SHP77 treated with DMSO at 0.1 percent for 48 hours (cell line): Measurements from ENCODE around the gene CTNND1.
A peak's percentile ranks its signal among the peaks of the same experiment; 100 is the strongest.
"Not testable (repeated sequence)": the region's sequence is repeated elsewhere in the genome, so short reads cannot be mapped to it uniquely, and the experiment has no call there.

Experiments
- DNase-seq: peaks from one replicate; lab custom pipeline; 2025; lab: John Stamatoyannopoulos, UW

Gene CTNND1, protein sequence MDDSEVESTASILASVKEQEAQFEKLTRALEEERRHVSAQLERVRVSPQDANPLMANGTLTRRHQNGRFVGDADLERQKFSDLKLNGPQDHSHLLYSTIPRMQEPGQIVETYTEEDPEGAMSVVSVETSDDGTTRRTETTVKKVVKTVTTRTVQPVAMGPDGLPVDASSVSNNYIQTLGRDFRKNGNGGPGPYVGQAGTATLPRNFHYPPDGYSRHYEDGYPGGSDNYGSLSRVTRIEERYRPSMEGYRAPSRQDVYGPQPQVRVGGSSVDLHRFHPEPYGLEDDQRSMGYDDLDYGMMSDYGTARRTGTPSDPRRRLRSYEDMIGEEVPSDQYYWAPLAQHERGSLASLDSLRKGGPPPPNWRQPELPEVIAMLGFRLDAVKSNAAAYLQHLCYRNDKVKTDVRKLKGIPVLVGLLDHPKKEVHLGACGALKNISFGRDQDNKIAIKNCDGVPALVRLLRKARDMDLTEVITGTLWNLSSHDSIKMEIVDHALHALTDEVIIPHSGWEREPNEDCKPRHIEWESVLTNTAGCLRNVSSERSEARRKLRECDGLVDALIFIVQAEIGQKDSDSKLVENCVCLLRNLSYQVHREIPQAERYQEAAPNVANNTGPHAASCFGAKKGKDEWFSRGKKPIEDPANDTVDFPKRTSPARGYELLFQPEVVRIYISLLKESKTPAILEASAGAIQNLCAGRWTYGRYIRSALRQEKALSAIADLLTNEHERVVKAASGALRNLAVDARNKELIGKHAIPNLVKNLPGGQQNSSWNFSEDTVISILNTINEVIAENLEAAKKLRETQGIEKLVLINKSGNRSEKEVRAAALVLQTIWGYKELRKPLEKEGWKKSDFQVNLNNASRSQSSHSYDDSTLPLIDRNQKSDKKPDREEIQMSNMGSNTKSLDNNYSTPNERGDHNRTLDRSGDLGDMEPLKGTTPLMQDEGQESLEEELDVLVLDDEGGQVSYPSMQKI

DNA sequence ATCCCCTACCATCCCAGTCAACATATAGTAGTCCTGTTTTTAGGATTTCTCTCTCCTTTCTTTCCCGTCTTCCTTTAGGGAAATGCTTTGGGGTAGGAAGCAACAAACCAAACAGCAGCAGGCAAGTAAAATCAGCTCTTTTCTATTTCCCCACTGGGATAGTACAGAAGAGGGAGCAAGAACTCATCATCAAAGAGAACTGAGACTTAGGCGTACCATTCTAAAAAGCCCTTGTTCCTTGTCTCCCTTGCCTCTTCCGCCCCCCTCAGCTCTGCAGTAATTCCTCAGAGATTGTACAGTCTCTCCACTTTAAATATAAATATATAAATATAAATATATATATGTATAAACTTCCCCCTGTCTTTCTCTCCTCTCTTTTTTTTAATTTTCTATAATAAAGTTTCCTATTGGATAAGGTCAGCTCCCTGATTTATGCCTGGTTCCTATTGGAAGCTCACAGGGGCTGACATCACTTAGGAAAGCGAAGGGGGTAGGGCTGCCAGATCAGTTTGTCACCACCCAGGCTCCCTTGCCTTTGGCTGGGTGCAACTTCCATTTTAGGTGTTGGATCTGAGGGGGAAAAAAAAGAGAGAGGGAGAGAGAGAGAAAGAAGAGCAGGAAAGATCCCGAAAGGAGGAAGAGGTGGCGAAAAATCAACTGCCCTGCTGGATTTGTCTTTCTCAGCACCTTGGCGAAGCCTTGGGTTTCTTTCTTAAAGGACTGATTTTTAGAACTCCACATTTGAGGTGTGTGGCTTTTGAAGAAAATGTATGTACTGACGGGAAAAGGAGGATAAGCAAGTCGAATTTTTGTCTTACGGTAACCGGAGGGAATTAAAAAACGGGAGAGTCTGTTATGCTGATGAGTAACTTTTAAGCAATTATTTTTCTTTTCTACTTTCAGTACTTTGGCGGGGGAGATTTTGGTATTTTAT, at the start of gene CTNND1:
TSS of gene CTNND1 (plus strand) at position 502 of the 934 bp plus-strand sequence. CDS start 29,677 bp downstream, outside the sequence.
- DNase-seq: no peak

DNA sequence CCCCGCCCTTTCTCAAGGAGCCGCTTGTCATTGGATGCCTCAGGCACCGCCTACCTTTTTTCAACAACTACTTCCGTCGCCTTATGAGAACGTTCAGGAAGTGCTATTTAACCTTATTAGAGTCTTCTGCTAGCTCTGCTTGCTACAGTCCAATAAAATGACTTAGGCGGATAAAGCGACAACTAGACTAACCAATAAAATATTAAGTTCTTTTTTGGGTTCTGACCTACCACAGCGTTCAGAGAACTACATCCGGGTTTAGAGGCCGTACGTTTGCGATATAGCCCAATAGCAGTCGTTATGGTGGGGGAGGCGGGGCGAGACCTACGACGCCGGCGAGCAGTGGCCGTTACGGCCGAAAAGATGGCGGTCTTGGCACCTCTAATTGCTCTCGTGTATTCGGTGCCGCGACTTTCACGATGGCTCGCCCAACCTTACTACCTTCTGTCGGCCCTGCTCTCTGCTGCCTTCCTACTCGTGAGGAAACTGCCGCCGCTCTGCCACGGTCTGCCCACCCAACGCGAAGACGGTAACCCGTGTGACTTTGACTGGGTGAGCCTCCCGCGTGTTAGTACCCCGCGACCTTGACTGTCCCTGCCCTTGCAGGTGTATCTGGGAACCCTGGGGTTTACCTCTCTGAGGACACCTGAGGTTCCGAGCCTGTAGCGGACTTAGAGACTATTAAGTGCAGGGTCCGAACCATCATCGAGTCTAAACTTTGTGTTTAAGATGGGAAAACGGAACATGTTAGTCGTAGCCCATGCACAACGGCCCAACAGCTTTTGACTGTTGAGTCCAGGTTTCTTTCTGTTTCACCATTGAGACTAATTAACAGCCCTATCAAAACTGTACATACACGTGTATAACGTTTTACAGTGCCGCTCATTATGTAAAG, 49.1 kb upstream of the CTNND1 start, which contains the start of gene TMX2:
TSS of gene TMX2 (plus strand) at position 338 of the 895 bp plus-strand sequence. CDS start at position 364, 26 bp downstream.
- peak; percentile 91 for DNase-seq

DNA sequence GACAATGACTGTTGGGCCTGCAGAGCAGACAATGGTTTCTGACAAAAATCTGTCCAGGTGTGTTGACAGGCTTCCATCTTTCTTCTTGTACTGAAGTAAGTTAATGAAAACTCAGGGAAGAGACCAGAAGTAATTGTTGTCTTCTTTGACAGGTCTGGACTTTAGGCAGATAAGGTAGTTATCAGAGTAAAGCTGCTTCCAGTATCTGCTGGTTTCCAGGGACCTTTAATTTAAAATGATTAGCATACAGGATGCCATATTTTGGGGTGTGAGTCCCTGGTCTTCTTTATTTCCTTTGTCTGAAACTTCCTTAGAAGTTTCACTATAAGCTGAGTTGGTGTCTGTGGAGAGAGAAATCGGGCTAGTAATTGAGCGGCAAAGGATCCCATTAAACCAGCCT, 47.8 kb upstream of the CTNND1 start:
- no peak for DNase-seq

DNA sequence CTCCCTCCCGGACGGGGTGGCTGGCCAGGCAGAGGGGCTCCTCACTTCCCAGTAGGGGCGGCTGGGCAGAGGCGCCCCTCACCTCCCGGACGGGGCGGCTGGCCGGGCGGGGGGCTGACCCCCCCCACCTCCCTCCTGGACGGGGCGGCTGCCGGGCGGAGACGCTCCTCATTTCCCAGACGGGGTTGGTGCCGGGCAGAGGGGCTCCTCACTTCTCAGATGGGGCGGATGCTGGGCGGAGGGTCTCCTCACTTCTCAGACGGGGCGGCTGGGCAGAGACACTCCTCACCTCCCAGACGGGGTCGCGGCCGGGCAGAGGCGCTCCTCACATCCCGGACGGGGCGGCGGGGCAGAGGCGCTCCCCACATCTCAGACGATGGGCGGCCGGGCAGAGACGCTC, 44.9 kb upstream of the CTNND1 start:
- DNase-seq: not testable (repeated sequence)

DNA sequence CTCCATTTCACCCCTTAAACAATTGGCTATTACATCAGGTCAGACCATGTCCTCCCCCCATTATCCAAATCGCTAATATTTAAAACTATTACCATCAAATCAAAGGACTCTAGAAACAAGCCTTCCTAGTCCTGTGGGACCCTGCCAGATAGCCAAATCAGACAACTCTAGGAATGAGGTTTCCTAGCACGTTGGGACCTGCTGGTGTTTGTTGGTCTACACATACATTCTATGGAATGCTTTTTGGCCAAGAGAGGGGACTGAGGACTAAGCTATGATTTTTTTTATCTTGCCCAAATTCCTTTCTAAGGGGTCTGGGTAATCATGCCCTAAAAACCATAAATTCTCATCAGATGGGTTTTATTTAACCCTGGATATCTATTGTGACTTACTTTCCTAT, 34.4 kb upstream of the CTNND1 start:
- DNase-seq: no peak

DNA sequence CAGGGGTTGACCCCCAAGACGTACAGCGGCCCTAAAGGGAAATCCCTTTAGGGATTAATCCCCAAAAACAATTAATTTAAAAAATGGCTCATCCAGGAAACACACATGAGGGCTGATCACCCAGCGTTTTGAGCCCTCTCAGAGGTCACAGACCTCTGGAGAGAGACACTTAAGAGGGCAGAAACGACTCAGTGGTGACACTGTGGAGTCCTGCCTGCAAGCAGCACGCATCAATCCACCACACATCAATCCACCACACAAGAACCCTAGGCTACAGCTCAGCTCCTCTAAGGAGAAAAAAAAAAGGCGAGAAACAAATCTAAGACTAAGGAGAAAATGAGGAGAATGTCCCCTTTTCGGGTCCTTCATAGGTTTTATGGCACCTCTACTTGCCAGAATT, 32.8 kb upstream of the CTNND1 start:
- DNase-seq: no peak

DNA sequence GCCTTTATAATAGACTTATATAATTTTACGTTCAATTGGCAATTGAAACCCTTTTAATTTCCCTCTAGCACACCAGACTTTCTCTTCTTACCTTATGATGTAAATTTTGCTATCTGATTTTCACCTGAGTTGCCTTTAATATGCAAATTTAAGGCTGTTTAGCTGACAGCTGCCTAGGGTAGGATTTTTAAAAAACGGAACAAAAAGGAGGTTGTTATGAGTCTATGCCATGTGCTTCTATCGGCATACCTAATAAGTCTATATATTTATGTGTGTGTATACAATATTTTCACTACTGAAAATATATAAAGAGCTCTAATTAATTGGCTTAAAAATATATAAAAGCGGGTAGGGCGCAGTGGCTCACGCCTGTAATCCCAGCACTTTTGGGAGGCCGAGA, 32.1 kb upstream of the CTNND1 start:
- no peak for DNase-seq

DNA sequence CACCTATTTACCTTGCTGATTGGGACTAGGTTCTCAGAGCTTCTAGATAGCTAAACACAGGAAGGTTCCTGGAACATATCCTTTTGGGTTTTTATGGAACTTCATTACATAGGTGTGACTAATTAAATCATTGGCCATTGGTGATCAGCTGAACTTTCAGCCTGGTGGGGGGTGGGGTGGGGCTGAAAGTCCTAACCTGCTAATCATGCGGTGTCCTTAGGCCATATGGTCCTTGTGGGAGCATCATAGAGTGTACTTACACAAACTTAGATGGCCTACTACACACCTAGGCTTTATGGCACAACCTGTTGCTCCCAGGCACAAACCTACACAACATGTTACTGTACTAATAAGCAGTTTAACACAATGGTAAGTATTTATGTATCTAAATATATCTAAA, 28.9 kb upstream of the CTNND1 start:
- DNase-seq: no peak

DNA sequence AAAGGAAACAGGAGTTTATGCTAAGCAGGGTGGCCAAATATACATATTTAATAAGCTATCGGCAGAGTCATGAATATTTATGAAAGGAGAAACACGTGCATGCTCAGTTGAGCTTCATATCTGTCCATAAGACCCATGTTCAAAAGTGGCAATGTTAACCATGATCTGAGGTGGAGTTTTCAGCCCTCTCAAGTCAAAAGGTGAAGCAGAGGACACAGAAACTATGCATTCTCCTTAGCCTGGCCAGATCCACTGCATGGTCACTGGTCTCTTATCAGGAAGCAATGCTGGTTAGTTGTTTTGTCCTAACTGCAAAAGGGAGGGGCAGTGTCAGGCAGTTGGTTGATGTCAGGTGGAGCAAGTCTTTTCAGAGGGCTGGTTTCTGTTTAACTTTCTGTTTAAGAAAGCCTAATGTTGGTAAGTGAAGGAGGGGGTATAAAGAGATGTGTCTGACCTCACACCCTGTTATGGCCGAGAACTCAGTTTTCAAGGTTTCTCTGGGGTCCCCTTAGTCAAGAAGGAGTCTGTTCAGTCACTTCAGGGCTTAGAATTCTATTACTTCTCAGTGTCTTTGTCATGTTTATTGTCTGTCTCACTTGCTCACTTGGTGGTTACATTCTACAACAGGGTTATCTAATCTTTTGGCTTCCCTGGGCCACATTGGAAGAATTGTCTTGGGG, 25.8 kb upstream of the CTNND1 start:
- no peak for DNase-seq

DNA sequence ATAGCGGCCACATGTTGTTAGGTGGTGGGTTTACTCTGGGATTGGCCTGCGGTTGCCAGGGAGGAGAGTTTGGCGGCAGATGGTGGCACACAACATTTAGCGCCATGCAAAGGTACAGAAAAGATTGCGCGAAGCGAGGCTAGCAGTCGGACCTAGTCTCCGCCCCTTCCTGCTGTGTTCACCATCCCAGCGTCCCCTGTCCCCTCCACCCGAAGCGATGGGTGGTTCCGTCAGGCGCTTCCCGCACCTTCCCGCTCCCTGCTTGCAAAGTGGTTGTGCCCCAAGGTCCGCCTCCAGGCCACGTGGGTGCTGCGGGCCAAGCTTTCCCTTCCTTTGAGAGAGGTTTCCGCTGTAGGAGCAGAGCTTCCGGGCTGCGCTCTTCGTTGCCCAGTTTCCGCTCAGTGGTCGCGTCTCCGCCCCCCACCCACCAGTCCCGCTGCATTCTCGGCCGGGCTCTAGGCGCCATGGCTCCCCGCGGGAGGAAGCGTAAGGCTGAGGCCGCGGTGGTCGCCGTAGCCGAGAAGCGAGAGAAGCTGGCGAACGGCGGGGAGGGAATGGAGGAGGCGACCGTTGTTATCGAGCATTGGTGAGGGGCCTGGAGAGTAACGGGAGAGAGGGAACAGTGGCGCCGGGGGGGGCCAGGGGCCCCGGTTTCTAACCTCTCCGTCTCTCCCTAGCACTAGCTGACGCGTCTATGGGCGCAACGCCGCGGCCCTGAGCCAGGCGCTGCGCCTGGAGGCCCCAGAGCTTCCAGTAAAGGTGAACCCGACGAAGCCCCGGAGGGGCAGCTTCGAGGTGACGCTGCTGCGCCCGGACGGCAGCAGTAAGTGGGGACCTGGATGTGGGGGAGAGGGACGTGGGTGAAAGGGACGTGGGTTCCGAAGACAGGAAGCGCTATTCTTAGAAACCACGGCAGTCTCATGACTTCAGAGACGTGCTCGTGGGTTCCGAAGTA, 20.2 kb upstream of the CTNND1 start, which contains the start of gene SELENOH:
TSS of gene SELENOH (plus strand) at position 360 of the 955 bp plus-strand sequence. CDS start at position 465, 105 bp downstream.
- peak; percentile 70 for DNase-seq

DNA sequence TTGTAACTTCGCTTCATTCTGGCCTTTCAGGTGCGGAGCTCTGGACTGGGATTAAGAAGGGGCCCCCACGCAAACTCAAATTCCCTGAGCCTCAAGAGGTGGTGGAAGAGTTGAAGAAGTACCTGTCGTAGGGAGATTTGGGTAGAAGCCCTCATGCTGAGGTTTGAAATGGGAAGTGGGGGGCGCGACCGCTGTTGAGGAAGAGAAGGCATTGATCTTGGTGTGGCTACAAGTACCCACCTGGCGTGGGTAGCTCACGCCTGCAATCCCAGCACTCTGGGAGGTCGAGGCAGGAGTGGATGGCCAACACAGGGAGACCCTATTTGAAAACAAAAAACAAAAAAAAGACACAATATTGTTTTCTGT, 19.5 kb upstream of the CTNND1 start:
- no peak for DNase-seq

DNA sequence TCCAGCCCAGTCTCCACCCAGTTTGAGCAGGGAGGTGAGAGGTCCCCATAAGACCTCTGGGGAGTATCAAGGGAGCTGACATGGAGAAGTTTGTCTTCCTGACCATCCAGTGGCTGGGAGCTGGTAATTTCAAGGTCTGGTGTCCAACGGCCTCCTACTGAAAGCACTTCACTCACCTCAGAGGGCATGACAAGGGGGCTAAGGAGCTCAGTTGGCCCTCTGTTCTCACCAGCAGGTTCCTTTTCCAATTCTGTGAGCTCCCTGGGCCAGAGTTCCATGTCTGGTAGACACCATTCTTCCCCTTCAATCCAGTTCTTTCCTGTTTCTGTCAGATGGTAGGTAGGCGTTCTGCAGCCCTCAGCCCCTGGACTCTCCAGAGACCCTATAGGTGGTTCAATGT, 17.2 kb upstream of the CTNND1 start:
- DNase-seq: no peak

DNA sequence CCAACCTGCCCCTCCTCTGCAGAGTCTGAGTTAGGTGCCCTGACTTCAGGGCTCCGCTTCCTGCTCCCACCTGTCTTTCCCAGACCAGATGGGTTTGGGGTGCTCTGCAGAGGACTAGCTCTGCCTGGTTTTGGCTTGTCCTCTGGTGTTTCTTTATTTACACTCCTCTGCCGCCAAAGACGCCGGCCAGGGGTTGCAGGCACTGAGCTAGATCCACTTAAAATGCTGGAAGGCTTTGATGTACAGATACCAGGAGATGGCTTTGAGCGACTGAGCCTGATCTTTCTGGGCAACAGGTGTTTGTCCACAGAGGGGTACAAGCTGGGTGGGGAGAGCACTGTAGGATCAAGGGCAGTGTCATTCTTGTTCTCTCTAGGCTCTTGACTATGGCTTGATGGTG, 16.4 kb upstream of the CTNND1 start:
- DNase-seq: no peak

DNA sequence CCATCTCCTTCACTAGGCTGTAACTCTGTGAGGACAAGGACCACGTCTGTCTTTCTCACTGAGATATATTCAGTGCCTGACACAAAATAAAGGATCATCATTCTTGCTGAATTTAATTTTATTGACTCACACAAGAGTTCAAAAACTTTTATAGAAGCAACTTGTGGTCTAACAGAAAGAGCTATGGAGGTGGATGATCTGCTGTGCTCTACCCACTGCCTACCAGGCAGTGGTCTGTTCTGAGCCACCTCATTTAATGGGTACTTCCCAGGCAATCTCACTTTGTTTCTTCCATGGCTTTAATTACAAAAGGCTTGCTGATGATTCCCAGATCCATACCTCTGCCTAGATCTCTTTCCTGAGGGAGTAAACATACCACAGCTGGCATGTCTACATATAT, 14.7 kb upstream of the CTNND1 start:
- DNase-seq: no peak

DNA sequence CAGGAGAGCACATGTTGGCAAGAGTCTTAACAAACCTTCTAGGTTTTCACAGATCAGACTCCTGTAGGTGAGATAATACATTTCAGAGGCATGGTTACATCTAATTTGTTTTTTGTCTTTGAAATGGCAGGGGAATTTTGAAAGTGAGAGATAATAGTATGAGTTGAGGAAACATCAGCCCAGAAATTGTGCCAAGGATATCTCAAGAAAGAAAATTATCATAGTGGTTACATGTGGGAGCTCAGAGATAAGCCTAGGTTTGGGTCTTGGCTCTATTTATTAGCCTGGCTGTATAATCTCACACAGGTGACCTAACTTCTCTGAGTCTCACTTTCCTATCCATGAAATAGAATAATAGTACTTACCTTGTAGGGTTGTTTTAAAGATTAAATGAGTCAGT, 10.4 kb upstream of the CTNND1 start:
- DNase-seq: no peak

DNA sequence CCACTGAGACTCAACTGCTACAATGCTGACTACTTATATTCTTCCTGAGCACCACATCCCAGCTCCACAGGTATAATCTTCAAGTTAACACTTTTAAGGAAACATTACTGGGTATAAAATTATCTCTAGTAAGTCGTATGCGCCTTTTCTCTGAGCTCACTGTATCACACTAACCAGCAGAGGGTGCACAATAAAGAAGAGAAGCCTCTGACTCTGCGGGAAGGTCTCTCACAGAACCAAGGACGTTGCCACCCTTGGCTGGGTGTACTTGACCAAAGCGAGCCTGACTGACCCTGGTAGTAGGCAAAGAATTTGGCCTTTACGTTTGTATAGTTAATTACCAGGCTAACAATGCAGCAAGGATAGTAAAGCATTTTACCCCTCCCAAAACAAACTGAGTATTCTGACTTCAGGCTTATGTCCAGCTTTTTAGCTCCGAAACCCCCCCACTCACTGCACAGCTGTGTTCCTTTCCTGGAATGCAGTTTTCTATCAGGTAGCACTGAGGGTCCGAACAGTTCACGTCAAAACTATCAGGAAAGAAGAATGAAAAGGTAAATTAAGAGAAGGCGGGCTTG, 9.8 kb upstream of the CTNND1 start, which contains the start of gene BTBD18:
TSS of gene BTBD18 (minus strand) at position 144 of the 578 bp plus-strand sequence. CDS start 631 bp downstream, outside the sequence.
- DNase-seq: no peak

DNA sequence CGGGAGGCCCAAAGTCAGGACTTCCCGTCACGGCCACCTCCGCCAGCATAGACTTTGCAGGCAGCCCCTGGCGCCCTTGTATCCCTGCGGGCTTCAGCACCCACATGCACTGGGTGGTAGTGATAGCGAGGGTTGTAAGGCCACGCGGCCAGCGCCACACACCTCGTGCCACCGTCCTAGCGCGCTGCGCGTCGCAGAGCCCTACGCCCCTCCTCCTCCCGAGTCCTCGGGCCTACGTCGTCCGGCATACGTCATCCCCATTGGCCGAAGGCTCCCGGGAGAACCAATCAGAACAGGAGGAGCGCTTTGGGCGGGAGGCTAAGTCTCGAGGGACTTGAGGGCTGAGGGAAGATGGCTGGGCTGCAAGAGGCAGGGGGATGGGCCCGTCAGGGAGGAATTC, 8.6 kb upstream of the CTNND1 start:
- DNase-seq: no peak

DNA sequence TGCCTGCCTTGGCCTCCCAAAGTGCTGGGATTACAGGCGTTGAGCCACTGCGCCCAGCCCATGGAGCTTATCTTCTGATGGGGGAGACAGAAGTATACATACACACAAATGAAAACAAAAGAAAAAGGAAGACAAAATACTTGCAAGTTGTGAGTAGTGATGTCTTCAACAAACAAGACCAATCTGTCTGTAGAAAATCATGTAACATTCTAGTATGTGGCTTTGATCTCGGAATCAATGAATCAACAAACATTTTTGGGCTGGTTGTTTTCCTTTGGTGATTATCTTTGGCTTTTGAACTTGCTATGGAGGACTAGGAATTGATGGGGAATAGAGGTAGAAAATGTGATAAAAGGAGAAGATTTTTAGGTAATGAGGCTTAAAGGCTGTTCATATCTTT, 3.4 kb upstream of the CTNND1 start:
- no peak for DNase-seq
